GM19035 (cell line): Measurements from ENCODE around the gene WDPCP.

Experiments
- ATAC-seq: cut with Tn5 transposase; IDR thresholded peaks from one replicate; pipeline ENCODE4 v1.9.1; 2021; ENCODE audit not compliant: unreplicated experiment

Gene WDPCP

DNA sequence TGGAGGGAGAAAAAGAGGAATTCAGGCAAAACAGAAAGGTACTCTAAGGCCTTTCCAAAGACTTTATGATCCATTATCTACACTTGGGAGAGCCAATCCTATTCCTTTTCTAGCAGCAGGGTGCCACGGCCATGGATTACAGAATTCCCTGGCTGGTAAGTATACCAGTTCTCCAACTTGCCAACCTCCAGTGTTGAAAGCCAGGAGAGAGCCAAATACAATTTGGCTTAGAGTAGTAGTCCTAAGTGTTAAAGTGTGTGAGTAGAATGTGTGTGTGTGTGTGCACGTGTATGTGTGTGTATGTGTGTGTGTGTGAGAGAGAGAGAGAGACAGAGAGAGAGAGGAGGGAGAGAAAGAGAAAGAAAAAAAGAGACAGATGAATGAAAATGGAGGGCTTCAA is 43.3 kb downstream of the WDPCP start:
- ATAC-seq: no peak

DNA sequence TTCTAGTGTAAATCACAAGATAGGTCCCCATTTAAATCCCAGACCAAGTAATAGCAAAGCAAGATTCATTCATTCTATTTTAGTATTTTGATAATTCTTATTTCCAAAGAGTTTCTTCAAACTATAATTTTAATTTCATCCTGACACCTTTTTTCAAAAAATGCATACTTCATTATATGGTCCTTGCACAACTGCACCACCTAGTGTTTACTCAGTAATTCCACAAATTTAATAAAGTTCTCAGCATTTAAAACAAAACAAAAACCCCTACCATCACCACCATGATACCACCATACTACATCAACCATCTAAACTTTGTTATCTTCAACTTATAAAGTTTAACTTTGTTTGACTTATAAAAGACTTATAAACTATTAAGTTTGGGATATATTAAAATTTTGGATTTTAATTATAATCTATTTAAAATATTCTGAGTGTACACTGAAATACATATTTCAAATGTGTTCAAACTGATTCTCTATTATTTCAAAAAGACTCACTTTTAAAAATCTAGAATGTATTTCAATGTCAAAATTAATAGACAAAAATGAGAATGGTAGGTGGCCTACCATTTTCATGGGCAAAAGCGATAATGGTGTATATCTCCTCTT is 44.2 kb downstream of the WDPCP start:
- no peak for ATAC-seq

DNA sequence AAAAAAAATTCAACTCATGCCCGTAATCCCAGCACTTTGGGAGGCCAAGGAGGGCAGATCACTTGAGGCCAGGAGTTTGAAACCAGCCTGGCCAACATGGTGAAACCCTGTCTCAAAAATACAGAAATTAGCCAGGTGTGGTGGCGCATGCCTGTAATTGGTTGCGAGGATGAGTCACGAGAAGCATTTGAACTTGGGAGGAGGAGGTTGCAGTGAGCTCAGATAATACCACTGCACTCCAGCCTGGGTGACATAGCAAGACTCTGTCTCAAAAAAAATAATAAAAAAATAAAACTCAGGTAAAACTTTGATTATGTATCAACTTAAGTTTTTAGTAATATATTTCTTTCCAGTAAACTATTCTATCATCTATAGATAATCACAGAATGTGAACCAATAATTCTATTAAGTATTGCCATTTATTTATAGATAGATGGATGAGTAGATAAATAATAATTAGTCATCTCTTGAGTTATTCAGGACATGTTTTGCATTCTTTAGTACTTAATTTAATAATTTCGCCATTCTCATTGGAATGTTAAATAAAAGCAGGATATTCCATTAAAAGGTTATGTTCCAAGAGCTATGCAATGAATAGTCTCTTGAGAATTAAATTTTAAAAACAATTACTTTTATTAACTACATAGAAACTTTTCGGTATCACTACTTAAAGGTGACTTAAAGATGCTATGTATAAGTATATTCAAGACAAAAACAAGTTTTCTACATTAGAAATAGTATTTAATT is 48.7 kb downstream of the WDPCP start:
- ATAC-seq: no peak

DNA sequence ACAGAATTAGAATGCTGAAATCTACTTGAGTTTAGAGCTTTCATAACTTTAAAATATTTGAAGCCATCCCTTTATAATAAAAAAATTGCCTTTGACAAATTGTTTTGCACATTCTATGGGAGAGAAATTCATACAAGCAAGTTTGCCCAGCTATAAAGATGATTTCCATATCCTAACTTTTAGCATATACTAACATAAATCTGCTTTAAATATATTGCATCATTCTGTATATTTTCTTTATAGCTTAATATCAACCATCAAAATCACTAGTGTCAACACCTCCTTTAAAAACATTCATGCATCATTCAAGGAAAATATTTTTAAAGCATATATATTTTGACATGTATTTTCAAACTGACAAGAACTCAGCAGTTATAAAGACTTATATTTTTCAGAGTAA is 49.9 kb downstream of the WDPCP start:
- no peak for ATAC-seq

DNA sequence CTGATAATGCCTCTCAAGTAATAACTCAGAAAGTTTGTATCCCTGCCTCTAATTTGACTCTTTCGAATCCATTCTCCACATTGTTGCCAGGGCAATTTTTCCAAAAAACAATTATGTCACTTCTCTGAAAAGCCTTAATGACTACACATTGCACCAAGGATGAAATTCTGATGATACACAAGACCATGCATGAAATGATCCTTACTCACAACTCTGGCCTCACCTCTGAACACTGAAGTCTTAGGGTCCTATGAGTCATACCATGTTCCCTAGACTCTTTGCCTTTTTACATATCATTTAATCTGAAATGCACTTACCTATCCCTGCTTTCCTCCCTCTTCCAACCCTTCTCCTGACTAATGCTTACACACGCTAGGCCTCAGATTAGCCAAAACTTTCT is 51.0 kb downstream of the WDPCP start:
- no peak for ATAC-seq

DNA sequence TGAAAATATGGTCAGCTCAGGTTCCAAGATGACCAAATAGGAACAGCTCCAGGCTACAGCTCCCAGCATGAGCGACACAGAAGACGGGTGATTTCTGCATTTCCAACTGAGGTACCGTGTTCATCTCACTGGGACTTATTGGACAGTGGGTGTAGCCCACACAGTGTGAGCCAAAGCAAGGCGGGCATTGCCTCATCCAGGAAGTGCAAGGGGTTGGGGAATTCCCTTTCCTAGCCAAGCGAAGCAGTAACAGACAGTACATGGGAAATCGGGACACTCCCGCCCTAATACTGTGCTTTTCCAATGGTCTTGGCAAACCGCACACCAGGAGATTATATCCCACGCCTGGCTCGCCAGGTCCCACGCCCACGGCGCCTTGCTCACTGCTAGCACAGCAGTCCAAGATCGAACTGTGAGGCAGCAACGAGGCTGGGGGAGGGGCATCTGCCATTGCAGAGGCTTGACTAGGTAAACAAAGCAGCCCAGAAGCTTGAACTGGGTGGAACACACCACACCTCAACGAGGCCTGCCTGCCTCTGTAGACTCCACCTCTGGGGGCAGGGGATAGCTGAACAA is 57.5 kb downstream of the WDPCP start:
- no peak for ATAC-seq

DNA sequence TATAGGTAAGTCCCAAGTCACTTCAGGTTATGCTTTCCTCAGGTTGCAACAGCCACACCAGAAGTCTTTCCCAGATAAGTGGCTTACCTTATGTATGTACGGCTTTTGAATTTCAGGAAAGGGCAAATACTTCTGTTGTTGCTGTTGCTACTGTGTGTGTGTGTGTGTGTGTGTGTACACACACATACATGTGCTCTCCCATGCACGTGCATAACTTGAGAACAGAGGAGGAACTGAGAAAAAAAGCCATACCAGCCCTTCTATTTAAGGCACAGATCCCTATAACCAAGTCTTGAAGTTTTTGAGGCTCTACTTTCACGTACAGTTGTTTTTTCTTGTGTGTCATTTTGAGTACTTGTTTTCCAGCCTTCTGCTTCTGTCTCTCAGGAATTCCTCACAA is 62.4 kb downstream of the WDPCP start:
- ATAC-seq: no peak

DNA sequence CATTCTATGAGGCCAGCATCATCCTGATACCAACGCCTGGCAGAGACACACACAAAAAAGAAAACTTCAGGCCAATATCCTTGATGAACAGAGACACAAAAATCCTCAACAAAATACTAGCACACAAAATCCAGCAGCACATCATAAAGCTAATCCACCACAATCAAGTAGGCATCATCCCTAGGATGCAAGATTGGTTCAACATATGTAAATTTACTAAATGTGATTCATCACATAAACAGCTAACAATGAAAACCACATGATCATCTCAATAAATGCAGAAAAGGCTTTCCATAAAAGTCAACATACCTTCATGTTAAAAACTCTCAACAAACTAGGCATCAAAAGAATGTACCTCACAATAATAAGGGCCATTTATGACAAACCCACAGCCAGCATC is 65.3 kb downstream of the WDPCP start:
- no peak for ATAC-seq

DNA sequence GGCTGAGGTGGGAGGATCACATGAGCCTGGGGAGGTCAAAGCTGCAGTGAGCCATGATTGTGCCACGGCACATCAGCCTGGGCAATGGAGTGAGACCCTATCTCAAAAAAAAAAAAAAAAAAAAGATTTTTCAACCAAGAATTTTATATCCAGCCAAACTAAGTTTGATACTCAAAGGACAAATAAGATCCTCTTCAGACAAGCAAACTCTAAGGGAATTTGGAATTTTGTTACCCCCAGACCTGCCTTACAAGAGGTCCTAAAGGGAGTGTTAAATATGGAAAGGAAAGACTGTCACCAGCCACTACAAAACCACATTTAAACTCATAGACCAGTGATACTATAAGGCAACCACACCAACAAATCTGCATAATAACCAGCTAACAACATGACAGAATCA is 67.5 kb downstream of the WDPCP start:
- no peak for ATAC-seq

DNA sequence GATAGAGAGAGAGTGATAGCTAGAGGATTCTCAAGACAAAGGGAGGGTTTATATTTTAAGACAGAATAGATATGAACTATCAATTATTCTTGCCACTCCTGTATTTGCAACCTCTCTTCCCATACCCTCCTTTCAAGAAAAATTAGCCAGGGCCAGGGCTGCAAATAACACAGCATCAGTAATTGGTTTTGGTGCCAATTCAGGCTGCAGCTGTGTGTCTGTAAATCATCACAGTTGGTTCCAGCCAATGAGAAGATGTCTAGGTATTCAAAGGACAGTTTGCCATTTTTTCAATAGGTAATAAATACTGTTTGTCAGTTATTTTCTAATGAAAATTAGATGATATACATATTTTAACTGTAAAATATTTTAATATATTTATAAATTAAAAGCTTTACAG is 73.5 kb downstream of the WDPCP start:
- ATAC-seq: no peak

DNA sequence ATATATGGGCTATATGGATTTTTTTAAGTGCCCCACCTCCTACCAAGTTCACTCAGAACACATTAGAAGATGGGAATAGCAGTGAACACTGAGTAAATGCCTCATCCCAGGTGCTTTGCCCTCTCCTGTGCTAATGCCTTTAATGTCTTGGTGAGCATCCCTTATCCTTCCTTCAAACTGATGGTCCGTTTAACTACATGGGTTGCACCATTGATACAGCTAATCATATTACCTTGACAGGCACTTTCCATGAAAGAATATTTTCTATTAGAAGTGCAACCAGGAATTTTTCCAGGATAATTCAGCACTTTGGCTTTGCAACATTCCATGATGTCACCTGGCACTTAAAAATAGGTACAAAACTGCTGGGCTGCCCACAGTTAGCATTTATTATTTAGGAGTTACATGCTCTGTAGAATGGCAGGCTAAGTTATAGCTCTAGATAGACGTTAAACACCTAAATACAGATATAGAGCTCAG is 74.0 kb downstream of the WDPCP start:
- ATAC-seq: no peak

DNA sequence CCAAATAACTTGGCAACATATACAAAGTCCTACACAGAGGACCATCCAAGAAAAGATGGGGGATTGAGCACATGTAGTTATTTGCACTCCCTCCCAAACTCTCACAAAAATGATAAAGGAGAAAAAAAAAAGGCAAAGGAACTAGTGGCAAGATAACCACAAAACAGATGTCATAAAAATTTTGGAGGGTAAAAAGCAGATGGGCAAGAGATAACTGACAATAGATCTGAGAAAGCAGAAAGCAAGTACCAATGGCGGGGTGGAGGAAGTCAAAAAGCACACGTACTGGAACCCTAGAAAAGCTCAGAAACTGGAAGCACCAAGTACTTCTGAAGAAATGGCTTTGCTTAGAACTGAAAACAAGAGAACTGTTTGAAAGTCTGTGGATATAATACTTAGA is 82.0 kb downstream of the WDPCP start:
- ATAC-seq: no peak

DNA sequence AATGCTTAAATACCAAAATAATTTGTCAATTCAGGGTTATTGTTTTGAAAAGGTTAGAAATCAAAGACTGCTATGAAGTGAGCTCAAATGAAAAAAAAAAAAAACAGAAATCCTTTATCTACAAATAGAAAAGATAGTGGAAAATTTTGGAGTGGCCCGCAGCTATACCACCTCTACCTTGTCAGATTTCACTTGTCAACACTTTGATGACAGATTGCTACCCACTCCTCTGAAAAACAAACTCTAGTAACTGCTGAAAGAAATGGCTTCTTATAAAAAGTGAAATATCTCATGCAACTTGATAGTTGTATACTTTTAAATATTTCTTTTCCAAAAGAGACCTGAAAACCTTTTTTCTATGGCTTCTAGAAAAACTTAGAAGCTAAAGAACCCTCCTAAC is 84.5 kb downstream of the WDPCP start:
- no peak for ATAC-seq

DNA sequence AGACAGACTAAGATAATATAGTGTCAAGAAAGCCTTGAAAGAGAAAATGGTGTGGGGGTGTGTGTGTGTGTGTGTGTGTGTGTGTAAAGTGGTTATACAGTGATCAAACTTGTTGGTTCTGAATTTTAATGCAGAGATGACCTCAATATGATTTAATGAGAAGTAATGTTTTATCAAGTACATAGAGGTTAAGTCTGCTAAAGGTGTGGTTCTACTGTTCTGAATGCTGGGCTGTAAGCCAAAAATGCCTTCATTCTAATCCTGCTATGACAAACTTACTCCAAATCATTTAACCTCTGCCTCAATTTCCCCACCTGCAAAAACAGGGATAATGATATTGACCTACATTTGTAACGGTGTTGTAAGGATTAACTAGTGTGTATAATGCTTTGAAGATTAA is 87.9 kb downstream of the WDPCP start:
- ATAC-seq: no peak

DNA sequence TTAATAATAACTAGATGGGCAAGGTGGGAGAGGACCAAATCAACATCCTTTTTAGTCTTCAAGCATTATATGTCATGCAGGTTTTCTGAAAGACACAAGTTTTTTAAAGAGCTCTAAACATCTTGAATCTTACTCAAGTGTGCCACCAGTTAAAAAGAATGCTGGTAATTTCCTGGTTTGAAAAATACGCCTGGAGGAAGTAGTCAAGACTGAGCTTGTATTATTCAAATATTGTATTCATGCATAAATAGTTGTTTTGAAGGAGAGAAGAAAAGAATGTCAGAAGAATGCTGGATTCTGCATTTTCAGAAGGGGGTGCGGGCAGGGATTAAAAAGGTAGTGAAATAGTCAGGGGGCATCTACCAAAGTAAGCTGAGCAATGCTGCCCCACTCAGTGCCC is 90.7 kb downstream of the WDPCP start:
- no peak for ATAC-seq

DNA sequence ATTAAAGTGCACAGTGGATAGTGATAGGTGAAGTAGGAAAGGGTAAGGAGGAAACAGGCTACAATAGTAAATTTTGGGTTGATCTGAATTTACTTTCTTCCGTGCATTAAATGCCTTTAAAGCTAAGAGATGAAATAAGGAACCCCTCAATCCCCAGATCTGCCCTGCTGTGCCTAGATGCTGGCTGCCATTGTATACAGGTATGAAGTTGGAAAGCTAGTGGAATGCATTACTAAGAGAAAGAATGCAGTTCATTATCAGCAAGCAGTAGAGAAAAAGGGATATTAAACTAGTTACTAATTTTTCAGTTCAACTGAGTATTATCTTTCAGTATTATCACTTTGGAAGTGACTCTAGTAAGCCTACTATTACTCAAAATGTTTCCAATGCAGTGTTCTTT is 93.3 kb downstream of the WDPCP start:
- ATAC-seq: no peak

DNA sequence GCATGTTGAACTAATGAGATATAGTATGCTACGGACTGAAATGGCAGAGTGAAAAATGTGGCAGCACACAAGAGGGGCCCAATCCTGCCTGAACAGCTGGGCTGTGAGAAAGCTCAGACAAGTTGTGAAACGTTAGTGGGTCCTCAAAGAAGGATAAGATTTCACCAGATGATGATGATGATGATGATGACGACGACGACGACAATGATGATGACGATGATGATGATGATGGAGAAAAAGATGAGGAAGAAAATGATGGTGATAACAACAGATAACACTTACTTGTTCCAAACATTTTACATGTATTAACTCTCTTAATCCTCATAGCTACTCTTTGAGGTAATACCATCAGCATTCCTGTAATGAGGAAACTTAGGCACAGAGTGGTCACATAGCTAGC is 94.2 kb downstream of the WDPCP start:
- ATAC-seq: no peak

DNA sequence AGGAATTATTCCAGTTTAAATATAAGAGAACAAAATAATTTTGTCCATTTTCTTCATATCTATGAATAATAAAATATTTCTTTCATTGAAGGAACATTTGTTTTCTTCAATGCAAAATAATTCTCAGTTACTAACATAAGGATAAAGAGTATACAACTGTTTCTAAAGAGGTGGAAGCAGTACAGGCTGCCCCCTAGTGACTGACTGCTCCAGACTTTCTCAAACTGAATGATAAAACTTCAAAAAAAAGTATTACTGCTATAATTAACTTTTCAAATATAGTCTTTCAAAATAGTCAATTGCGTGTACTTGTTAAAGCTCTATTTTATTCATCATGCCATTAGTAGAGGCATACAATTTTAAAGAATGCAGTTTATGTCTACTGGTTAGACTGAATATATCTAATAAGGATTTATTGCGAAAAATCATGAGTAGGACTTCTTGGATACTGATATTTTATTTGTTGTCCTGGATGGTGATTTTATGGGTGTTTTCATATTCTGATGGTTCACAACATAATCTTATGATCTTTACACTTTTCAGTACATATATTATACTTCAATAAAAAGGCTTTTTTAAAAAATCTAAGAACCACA is 100.1 kb downstream of the WDPCP start:
- ATAC-seq: no peak

DNA sequence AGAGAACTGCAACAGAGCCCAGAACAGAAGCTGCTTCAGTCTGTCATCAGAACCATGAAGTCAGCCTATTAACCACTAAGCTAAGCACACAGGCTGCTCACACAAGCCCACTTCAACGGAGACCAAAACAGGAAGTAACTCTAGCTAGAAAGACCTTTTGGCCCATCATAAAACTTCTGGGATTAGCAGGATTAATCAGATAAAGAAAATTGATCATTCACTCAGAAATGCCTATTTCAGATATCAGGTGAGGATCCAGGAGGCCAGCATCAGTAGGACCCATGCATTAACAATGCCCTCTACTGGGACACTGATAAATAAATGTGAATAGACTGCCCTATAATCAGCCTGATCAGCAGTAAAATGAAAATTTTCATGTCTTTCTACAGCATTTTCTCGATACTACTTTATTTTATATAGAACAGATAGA is 101.4 kb downstream of the WDPCP start:
- ATAC-seq: no peak

DNA sequence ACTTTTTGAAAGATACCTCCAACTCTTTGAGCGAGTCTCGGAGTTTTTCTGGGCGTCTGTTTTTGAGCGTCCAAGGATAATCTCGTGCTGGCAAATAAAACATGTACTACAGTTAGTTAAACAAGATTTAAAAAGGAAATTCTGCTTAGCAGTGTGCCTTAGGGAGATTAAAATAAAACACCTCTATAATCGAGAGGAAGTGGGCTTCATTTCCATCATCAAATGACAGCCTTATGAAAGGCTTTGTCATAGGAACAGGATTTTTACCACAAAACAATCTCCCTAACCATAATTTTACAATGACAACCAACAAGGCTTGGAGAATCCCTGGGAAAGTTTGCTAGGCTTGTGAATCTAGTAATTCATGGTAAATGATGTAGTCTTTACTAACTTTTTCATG is 103.4 kb downstream of the WDPCP start:
- ATAC-seq: no peak

DNA sequence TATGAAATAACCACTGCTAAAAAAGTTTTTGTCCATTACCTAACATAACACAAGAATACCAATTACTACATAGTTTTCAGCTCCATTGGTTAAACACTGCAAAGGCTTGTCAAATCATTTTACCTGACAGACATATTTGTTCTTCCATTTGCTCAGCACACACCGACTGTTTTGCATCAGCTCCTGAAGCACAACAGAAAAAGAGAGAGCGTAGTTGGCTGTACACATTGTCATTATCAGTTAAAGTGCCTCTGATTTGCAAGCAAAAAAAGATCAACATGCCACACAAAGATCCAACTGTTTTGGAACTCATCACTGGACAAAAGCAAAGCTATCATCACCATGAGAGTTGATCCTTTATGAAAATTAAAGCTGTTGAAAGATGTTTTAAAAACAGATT is 103.8 kb downstream of the WDPCP start:
- ATAC-seq: no peak

DNA sequence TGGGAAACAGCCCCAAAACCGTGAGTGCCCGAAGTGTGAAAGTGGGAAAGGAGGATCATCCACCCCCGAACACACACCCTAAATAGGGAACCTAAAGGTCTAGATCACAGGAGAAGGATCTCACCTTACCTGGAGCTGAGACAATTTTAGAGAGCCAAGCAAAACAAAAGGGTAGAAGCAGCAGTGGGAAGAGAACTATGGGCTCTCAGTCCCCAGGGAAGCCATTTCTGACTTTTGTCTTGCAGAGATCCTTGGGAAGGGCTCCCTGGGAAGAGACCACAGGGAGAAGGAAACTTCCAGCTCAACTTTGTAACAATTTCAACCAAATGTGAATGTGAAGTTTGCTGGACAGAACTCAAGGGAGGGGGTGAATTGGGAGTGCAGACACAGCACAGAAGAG is 110.6 kb downstream of the WDPCP start:
- no peak for ATAC-seq
